HFF-Myc (cell line): ENCODE data around the gene DSTN.

Experiments
- DNase-seq: peaks from one replicate; pipeline ENCODE4 v3.0.0-alpha.2; 2011; ENCODE audit warnings: low read depth; ENCODE audit errors: extremely low read depth
- H3K4me3 ChIP-seq: replicated peaks from 2 replicates; pipeline ENCODE4 v1.5.1; 2011; ENCODE audit warnings: low read depth, mild to moderate bottlenecking, control low read depth, low read length
- TF ChIP-seq, protein P1 (sequence below): IDR thresholded peaks from 2 replicates; pipeline ENCODE4 v1.5.1; 2012; ENCODE audit warnings: mild to moderate bottlenecking, low read depth, low read length, control low read depth; ENCODE audit errors: missing control alignments

DSTN gene

DNA sequence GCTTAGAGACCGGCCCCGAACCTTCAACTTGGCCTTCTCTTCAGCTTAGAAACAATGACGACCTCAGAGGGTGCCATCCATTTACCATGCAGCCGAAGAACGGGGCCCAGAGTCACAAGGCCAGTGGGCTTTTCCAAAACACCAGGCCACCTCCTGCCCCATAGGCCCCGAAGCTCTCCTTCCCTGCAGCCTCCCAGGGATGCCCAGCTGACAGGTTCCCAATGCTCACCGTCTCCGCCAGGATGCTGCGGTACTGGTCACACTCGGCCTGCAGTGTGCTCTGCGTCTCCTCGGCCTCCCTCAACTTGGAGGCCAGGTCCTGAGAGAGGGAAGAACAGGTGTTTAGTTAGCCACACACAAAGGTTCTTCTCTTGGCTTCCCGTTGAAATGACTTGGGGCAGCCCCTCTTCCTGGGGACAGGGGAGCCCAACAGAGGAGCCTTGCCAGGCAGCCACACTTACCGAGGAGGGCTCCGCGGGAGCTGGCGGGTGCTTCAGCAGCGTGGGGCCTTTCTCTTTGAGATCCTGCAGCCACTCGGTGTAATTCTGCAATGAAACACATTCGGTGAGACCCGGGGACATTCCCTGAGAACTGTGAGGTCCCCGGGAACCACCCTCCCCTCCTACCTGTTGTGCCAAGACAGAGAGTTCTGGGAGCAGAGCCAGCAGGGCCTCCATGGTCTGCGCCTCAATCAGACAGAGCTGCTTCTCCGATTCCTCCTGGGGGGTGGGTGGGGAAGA, 51.5 kb downstream of the DSTN start:
- H3K4me3 ChIP-seq, result no peak overlapping the region
- no peak for DNase-seq
- TF ChIP-seq, protein P1, sequence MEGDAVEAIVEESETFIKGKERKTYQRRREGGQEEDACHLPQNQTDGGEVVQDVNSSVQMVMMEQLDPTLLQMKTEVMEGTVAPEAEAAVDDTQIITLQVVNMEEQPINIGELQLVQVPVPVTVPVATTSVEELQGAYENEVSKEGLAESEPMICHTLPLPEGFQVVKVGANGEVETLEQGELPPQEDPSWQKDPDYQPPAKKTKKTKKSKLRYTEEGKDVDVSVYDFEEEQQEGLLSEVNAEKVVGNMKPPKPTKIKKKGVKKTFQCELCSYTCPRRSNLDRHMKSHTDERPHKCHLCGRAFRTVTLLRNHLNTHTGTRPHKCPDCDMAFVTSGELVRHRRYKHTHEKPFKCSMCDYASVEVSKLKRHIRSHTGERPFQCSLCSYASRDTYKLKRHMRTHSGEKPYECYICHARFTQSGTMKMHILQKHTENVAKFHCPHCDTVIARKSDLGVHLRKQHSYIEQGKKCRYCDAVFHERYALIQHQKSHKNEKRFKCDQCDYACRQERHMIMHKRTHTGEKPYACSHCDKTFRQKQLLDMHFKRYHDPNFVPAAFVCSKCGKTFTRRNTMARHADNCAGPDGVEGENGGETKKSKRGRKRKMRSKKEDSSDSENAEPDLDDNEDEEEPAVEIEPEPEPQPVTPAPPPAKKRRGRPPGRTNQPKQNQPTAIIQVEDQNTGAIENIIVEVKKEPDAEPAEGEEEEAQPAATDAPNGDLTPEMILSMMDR, result no peak

- TF ChIP-seq, protein P1, result no peak
- no peak for DNase-seq
- H3K4me3 ChIP-seq, result no peak overlapping the region
Measured at GRCh38 chr20:17622086-17622850, 52.4 kb downstream of the DSTN start.

DNA sequence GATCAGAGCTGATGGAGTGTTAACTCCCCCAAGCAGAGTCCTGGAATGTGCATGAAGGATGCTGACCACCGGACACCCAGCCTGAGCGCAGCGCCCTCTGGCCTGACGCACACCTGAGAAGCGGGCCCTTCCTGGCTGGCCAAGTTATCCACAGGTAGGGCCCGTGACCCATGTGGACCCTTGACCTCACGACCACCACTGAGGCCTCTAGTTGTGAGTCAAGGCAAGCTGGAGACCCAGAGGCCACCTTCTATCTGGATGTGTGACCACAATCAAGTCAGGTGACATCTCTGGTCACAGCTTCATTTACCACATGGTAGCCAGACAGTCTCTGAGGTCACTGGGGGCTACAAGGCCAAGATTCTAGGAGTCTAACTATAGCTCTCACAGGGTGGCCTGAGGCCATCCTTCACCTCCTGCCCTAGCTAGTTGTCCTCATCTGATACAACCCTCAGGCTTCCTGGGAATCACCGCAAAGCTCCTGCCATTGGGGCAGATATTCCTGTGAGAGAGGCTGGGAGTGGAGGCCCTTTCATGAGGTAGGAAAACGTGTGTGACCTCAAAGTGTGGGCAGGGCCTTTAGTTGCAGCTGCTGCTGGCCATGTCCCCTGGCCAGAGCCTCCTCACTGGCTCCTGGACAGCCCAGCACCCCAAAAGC, 53.1 kb downstream of the DSTN start:
- no peak for DNase-seq
- TF ChIP-seq, protein P1, result no peak
- no peak overlapping the region for H3K4me3 ChIP-seq

GRCh38 chr20:17624070-17624469, 54.2 kb downstream of the DSTN start:
- no peak for DNase-seq
- no peak overlapping the region for H3K4me3 ChIP-seq
- TF ChIP-seq, protein P1, result no peak

GRCh38 chr20:17624551-17625245, 54.8 kb downstream of the DSTN start:
- H3K4me3 ChIP-seq, result no peak overlapping the region
- DNase-seq, result no peak
- TF ChIP-seq, protein P1, result no peak

DNA sequence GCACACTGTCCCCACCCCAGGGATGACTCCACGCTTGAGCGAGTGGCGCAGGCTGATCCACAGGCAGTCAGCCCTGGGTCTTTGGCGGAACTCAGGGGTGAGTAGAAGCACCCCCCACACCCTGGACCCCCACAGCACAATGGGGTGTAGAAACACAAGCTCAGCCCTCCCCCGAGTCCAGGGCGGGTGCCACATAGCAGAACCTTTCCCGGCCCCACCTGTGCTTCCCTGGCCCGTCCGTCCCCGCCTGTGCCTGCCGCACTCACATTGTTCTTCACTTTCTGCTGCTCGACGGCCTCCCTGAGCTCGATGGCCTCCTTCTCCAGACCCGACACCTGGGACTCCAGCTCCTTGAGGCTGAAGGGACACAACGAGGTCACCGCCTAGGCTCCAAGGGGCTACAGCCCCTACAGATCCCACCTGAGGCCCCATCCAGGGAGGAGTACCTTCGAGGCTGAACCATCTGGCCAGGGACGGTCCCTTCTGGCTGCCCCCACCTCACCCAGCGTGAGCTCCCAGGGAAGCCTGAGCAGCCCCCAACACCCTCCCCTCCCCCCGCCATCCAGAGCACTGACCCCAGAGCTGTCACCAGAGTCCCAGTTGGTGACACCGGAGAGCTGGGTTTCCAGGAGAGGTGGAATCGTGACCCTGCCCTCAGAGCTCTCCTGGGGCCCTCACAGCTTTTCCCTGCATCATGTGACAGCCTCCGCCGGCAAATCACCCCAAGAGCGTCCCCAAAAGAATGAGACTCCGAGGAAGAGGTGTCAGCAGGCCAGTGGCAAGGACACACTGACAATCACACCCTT, 55.6 kb downstream of the DSTN start:
- no peak for DNase-seq
- no peak overlapping the region for H3K4me3 ChIP-seq
- TF ChIP-seq, protein P1, result no peak
